ENCODE data around the gene RBP2. TPM values are rescaled to one million over a fixed set of nuclear protein-coding genes. Genes with fewer than 3 reads are reported as not detected.

RBP2 gene
- polyA plus RNA-seq (2011; rRNA removed) (not detected in 2 replicates), polyA minus RNA-seq (2011; rRNA and poly(A)+ RNA removed) (not detected in 2 replicates)

DNA sequence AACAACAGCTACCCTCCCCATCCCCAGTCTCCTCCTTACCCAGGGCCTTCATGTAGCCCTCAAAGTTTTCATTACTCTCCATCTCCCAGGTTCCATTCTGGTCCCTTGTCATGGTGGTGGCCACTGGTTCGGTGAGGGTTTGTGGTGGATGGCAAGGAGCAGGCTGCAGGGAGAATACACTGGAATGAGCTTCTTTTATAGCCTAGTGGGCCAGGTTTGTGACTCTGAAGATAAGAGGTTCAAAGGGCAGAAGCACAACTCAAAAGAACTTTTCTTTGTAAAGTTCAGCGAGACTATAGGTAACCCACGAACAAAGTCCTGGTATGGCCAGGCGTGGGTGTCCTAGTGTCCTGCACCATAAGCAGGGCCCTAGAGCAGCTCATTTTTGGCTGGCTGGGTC is at the start of gene RBP2:
Gene RBP2, minus strand, starts transcription at position 169 of the 400 bp plus-strand sequence. Its CDS starts 57 bp downstream, at position 112.
- no peak within 1 kb of the TSS for H3K27ac ChIP-seq (ENCODE audit: low read depth, low read length)
- H3K9me3 ChIP-seq (ENCODE audit: control insufficient read depth, insufficient read depth, low read length): no peaks in the 10 kb centered on the region
- no peaks in the 10 kb centered on the region for H3K27me3 ChIP-seq (ENCODE audit: control insufficient read depth, insufficient read depth, low read length)
- no peak within 1 kb of the TSS for H3K4me3 ChIP-seq (ENCODE audit: low read depth, low read length)
- DNase-seq (ENCODE audit: low read depth, low spot score): no peak
- TF ChIP-seq, protein P1, sequence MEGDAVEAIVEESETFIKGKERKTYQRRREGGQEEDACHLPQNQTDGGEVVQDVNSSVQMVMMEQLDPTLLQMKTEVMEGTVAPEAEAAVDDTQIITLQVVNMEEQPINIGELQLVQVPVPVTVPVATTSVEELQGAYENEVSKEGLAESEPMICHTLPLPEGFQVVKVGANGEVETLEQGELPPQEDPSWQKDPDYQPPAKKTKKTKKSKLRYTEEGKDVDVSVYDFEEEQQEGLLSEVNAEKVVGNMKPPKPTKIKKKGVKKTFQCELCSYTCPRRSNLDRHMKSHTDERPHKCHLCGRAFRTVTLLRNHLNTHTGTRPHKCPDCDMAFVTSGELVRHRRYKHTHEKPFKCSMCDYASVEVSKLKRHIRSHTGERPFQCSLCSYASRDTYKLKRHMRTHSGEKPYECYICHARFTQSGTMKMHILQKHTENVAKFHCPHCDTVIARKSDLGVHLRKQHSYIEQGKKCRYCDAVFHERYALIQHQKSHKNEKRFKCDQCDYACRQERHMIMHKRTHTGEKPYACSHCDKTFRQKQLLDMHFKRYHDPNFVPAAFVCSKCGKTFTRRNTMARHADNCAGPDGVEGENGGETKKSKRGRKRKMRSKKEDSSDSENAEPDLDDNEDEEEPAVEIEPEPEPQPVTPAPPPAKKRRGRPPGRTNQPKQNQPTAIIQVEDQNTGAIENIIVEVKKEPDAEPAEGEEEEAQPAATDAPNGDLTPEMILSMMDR (IDR thresholded peaks at IDR 0.05; ENCODE audit: low read depth, low read length): no peak
- CTCF ChIA-PET: interaction anchor here (1.2 kb wide), 1 partner anchor 49 kb away, joined by 3 read pairs; no protein-coding TSS in a partner anchor
- POLR2A ChIA-PET: no interaction called here

DNA sequence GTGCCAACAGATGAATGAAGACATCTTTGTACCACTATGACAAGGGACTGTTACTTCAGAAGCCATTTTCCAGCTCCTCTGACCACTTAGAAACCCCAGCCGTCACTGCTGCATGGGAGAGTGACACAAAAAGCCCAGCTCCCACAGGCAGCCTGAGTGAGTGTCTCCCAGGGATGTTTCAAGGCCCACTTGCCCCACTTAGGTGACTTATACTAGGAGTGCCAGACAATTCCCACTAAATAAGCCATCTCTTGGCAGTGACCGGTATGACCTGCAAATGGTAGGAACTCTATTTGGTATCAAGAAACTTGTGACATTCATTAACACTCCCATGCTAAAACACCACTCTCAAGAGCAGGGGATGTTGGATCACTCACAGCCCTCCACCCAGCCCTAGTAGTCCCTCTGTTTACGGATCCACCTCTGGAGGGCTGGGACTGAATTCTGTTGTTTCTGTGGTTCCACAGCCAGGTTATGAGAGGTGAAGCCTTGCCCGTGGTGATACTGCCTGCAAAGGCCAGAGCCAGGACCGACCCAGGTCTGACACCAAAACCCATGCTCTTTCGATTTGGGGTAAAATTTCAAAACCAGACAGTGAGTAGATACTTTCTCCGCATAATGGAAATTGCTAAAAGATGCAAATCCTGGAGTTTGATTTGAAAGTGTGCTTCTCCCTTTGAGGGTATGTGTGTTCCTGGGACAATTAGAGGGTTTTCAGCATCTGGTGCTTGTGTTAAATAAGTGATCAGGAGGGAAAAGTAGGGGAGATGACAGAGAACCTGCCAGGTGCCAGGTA is 48.7 kb upstream of the RBP2 start:
- TF ChIP-seq, protein P1 (IDR thresholded peaks at IDR 0.05; ENCODE audit: low read depth, low read length): no peak
- no peak for DNase-seq (ENCODE audit: low read depth, low spot score)
- H3K27me3 ChIP-seq (ENCODE audit: control insufficient read depth, insufficient read depth, low read length): no peaks in the 10 kb centered on the region
- H3K27ac ChIP-seq (ENCODE audit: low read depth, low read length): no peak overlapping the region
- ChIA-PET CTCF (no interaction called here), POLR2A (no interaction called here)
- no peak overlapping the region for H3K4me3 ChIP-seq (ENCODE audit: low read depth, low read length)
- H3K9me3 ChIP-seq (ENCODE audit: control insufficient read depth, insufficient read depth, low read length): no peaks in the 10 kb centered on the region; the same call in 1 of the 2 replicates

DNA sequence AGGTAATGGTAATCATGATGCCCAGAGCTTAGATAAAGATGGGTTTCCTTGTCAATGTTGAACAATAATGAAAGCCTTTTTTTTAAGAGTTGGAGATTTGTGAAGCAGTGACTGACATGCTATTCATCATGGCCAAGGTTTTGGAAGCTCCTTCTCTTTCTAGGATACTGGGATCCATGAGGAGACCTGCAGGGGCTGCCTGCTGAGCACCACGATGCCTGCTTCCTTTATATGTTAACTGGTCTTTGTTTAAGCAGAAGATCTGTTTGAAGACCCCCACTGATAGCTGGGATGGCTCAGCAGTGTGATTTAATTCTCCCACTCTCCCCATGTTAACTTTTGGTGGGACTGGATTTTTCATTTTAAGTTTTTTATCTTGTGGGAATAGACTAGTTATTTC is 47.4 kb upstream of the RBP2 start:
- DNase-seq (ENCODE audit: low read depth, low spot score): no peak
- TF ChIP-seq, protein P1 (IDR thresholded peaks at IDR 0.05; ENCODE audit: low read depth, low read length): no peak
- Histone ChIP-seq H3K27ac (ENCODE audit: low read depth, low read length) (no peak overlapping the region), H3K27me3 (ENCODE audit: control insufficient read depth, insufficient read depth, low read length) (no peaks in the 10 kb centered on the region), H3K9me3 (ENCODE audit: control insufficient read depth, insufficient read depth, low read length) (no peaks in the 10 kb centered on the region; the same call in 1 of the 2 replicates), H3K4me3 (ENCODE audit: low read depth, low read length) (no peak overlapping the region)
- CTCF ChIA-PET: interaction anchor here (1.1 kb wide), 1 partner anchor 96 kb away, joined by 3 read pairs; no protein-coding TSS in a partner anchor
- POLR2A ChIA-PET: no interaction called here

DNA sequence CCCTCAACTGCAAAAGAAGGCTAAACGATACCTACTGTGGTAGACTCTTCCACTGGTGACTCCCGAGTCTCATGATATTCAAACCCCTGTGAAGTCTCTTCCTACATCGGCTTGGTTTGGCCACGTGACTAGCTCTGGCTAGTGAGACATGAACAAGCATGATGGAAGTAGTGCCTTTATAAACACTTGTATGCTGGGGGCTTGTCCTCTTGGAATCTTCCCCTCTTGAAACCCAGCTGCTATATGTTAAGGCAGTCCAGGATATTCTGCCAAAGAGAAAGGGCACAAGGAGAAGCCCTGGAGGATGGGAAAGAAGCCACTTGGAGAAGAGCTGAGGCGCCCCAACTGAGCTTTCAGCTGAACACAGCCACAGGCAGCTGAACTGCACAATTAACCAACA is 46.9 kb upstream of the RBP2 start:
- TF ChIP-seq, protein P1 (IDR thresholded peaks at IDR 0.05; ENCODE audit: low read depth, low read length): no peak
- no peak for DNase-seq (ENCODE audit: low read depth, low spot score)
- POLR2A ChIA-PET: no interaction called here
- Histone ChIP-seq H3K4me3 (ENCODE audit: low read depth, low read length) (no peak overlapping the region), H3K27me3 (ENCODE audit: control insufficient read depth, insufficient read depth, low read length) (no peaks in the 10 kb centered on the region), H3K27ac (ENCODE audit: low read depth, low read length) (no peak overlapping the region), H3K9me3 (ENCODE audit: control insufficient read depth, insufficient read depth, low read length) (no peaks in the 10 kb centered on the region; the same call in 1 of the 2 replicates)
- CTCF ChIA-PET: interaction anchor here (1.1 kb wide), 1 partner anchor 95 kb away, joined by 3 read pairs; no protein-coding TSS in a partner anchor

DNA sequence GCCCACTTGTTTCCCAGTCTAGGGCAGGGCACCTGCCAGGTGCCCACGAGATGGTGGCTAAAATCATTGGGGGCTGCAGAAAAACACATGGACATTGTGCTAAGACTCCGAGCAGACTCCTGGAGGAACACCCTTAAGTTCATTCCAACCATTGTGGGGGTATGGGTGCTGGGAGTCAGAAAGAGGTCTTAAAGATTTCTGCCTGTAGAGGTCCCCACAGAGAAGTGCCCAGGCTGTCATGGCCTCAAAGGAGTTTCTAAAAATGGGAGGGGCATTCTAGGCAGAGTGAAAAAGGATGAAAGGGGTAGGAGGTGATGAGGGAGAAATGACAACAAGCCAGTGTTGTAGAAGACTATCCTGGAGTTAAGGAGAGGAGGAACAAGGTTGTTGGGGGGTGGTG is 46.1 kb upstream of the RBP2 start:
- no peak overlapping the region for H3K4me3 ChIP-seq (ENCODE audit: low read depth, low read length)
- no peak for DNase-seq (ENCODE audit: low read depth, low spot score)
- H3K9me3 ChIP-seq (ENCODE audit: control insufficient read depth, insufficient read depth, low read length): no peaks in the 10 kb centered on the region; the same call in 1 of the 2 replicates
- no peak overlapping the region for H3K27ac ChIP-seq (ENCODE audit: low read depth, low read length)
- CTCF ChIA-PET: no interaction called here
- H3K27me3 ChIP-seq (ENCODE audit: control insufficient read depth, insufficient read depth, low read length): no peaks in the 10 kb centered on the region
- POLR2A ChIA-PET: no interaction called here
- TF ChIP-seq, protein P1 (IDR thresholded peaks at IDR 0.05; ENCODE audit: low read depth, low read length): no peak

Data from AG04450 (cell line).